ENCODE measurements around the gene TEDC1. TPM values are rescaled to one million over a fixed set of nuclear protein-coding genes. Genes with fewer than 3 reads are reported as not detected.

TEDC1 gene
- total RNA-seq, 1 donor from 2014 or later: 18.1 TPM

GRCh38 chr14:105453847-105454246 is 37.2 kb upstream of the TEDC1 start:
- POLR2A ChIA-PET: no interaction called here
- no peak for ATAC-seq (ENCODE audit: low read depth)
- TF ChIP-seq CTCF (IDR thresholded peaks at IDR 0.05): no peak
- Mint-ChIP-seq H3K27me3 (no peaks in the 10 kb centered on the region), H3K4me1 (no peaks in the 10 kb centered on the region), H3K9me3 (no peaks in the 10 kb centered on the region), H3K4me3 (no peak overlapping the region), H3K36me3 (ENCODE audit: low read depth) (peaks cover 36% of the 10 kb centered on the region), H3K27ac (no peak overlapping the region)
- DNase-seq: no peak
- intact Hi-C loops (cut with micrococcal nuclease): no loop called here
- CTCF ChIA-PET: no interaction called here

- ChIA-PET CTCF (no interaction called here), POLR2A (no interaction called here)
- no peak overlapping the region for H3K27ac Mint-ChIP-seq
- H3K36me3 Mint-ChIP-seq (ENCODE audit: low read depth): peaks cover 34% of the 10 kb centered on the region
- H3K4me1 Mint-ChIP-seq: no peaks in the 10 kb centered on the region
- ATAC-seq (ENCODE audit: low read depth) (no peak), DNase-seq (no peak)
- intact Hi-C loops (cut with micrococcal nuclease): no loop called here
- no peak overlapping the region for H3K4me3 Mint-ChIP-seq
- TF ChIP-seq CTCF (IDR thresholded peaks at IDR 0.05): no peak
- no peaks in the 10 kb centered on the region for H3K9me3 Mint-ChIP-seq
- no peaks in the 10 kb centered on the region for H3K27me3 Mint-ChIP-seq
These were observed 35.9 kb upstream of the TEDC1 start for GRCh38 chr14:105455086-105455640.

GRCh38 chr14:105455766-105456660 is 35.0 kb upstream of the TEDC1 start:
- Mint-ChIP-seq H3K27me3 (no peaks in the 10 kb centered on the region), H3K9me3 (no peaks in the 10 kb centered on the region), H3K4me1 (no peaks in the 10 kb centered on the region), H3K4me3 (no peak overlapping the region), H3K36me3 (ENCODE audit: low read depth) (peaks cover 32% of the 10 kb centered on the region), H3K27ac (no peak overlapping the region)
- intact Hi-C loops (cut with micrococcal nuclease): no loop called here
- ATAC-seq (ENCODE audit: low read depth) (no peak), DNase-seq (no peak)
- ChIA-PET CTCF (no interaction called here), POLR2A (no interaction called here)
- TF ChIP-seq CTCF (IDR thresholded peaks at IDR 0.05): no peak

GRCh38 chr14:105456736-105457617 is 34.1 kb upstream of the TEDC1 start:
- DNase-seq: no peak
- ChIA-PET POLR2A (no interaction called here), CTCF (interaction anchor here (1.1 kb wide), 1 partner anchor 24 kb away, joined by 3 read pairs; no protein-coding TSS in a partner anchor)
- Mint-ChIP-seq H3K27ac (no peak overlapping the region), H3K27me3 (no peaks in the 10 kb centered on the region), H3K4me1 (no peaks in the 10 kb centered on the region), H3K36me3 (ENCODE audit: low read depth) (peaks cover 33% of the 10 kb centered on the region), H3K4me3 (no peak overlapping the region), H3K9me3 (no peaks in the 10 kb centered on the region)
- no peak for TF ChIP-seq CTCF (IDR thresholded peaks at IDR 0.05)
- intact Hi-C loops (cut with micrococcal nuclease): no loop called here
- no peak for ATAC-seq (ENCODE audit: low read depth)

- POLR2A ChIA-PET: no interaction called here
- Mint-ChIP-seq H3K27ac (no peak overlapping the region), H3K36me3 (ENCODE audit: low read depth) (peaks cover 28% of the 10 kb centered on the region), H3K27me3 (no peaks in the 10 kb centered on the region), H3K4me1 (no peaks in the 10 kb centered on the region), H3K4me3 (no peak overlapping the region), H3K9me3 (no peaks in the 10 kb centered on the region)
- CTCF ChIA-PET: interaction anchor here (1.1 kb wide), 1 partner anchor 23 kb away, joined by 3 read pairs; no protein-coding TSS in a partner anchor
- TF ChIP-seq CTCF (IDR thresholded peaks at IDR 0.05): no peak
- ATAC-seq (ENCODE audit: low read depth): no peak
- DNase-seq: no peak
- intact Hi-C loops (cut with micrococcal nuclease): no loop called here
These were observed 33.0 kb upstream of the TEDC1 start for GRCh38 chr14:105458010-105458409.
